Measurements from ENCODE around the gene PHF24. TPM values are rescaled to one million over a fixed set of nuclear protein-coding genes. Genes with fewer than 3 reads are reported as not detected.

PHF24 gene
- total and polyA plus RNA-seq, 2 of the 13 experiments (the other 11 are each of a cell fraction or from before 2014, with no cell fraction given): 0.05 TPM; not detected in 1

DNA sequence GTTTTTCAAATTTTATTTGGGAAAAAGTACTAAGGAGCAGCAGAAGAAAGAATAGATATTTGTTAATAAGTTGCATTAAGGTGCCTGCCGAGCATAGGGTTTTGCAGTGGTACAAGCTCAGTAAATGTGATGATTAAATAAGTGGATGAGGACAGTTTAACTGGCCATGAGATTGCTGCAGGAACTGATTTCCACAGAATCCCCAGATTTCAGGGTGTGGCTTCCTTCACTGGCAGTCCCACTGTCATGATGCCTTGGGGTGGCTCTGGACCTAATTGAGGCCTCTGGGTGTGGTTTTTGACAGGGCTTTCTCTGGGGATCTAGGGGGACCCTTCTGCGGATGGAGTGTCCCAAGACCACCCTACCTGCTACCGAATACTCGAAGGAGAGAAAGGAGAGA, 1.4 kb downstream of the PHF24 start:
- H3K79me2 ChIP-seq (ENCODE audit: insufficient read depth, low read length): no peaks in the 10 kb centered on the region
- FAIRE-seq (no peak), ATAC-seq (no peak), DNase-seq (ENCODE audit: low spot score) (no peak)
- BruUV-seq (replicated peaks): no TSS peak
- no peak overlapping the region for H3K27ac ChIP-seq (ENCODE audit: extremely low read length, insufficient read depth, low read length)
- intact Hi-C loops (cut with micrococcal nuclease; ENCODE audit: unreplicated experiment) (no loop called here), in situ Hi-C loops (cut with HindIII; ENCODE audit: extremely low pct_ligation_motif_present, low pct_unique_long_range_greater_than_20kb) (no loop called here)
- peaks cover 3 to 28% of the 10 kb centered on the region in 2 experiments for H3K27me3 ChIP-seq (ENCODE audit: control insufficient read depth in 1 of 2, insufficient read depth in 2 of 2, low read length in 2 of 2)
- WGBS (ENCODE audit: low lambda C conversion rate): 25% methylated on average over 4 of the region's 4 CpGs
- no peak overlapping the region for H3K4me2 ChIP-seq (ENCODE audit: low read depth, low read length)
- H4K20me1 ChIP-seq (ENCODE audit: insufficient read depth, low read length): no peaks in the 10 kb centered on the region
- TF ChIP-seq RARA (CRISPR knock-in tag; IDR thresholded peaks at IDR 0.05): no peak
- no peak for TF ChIP-seq ZGPAT (CRISPR knock-in tag; IDR thresholded peaks at IDR 0.05)
- no peak for TF ChIP-seq ZNF143 (CRISPR knock-in tag; IDR thresholded peaks at IDR 0.05)
- TF ChIP-seq ZNF619 (CRISPR knock-in tag; IDR thresholded peaks at IDR 0.05): no peak
- TF ChIP-seq BCL6 (CRISPR knock-in tag; IDR thresholded peaks at IDR 0.05): no peak
- TF ChIP-seq ARHGAP35 (CRISPR knock-in tag; IDR thresholded peaks at IDR 0.05; ENCODE audit: borderline replicate concordance): no peak
- TF ChIP-seq ZNF160 (CRISPR knock-in tag; IDR thresholded peaks at IDR 0.05): no peak
- H2AFZ ChIP-seq (ENCODE audit: low read length): no peak overlapping the region
- CTCF ChIA-PET (ENCODE audit: low intra/inter-chr PET ratio, low total read pairs): no interaction called here
- POLR2A ChIA-PET: no interaction called here
- no peak overlapping the region for H3K4me3 ChIP-seq (replicated peaks in 1 of 3; ENCODE audit: insufficient read depth in 1 of 3, low read depth in 2 of 3, low read length in 3 of 3)
- H3K4me1 ChIP-seq (ENCODE audit: insufficient read depth, low read length): no peaks in the 10 kb centered on the region; the same call in 1 of the 2 replicates
- H3K9ac ChIP-seq (ENCODE audit: insufficient read depth, low read depth, low read length): no peak overlapping the region
- no peaks in the 10 kb centered on the region for H3K36me3 ChIP-seq (replicated peaks in 1 of 2; ENCODE audit: control insufficient read depth in 1 of 2, insufficient read depth in 2 of 2, low read length in 2 of 2)
- no peaks in the 10 kb centered on the region for H3K9me3 ChIP-seq (ENCODE audit: low read length)
